NOMO-1 (cell line): ENCODE results near the gene SENP7.
"Not testable (repeated sequence)": the region's sequence is repeated elsewhere in the genome, so short reads cannot be mapped to it uniquely, and the experiment has no call there.

ENCODE experiments used
- DNase-seq, 2 experiments: peaks; one replicate each; lab custom pipeline; 2025; ENCODE audit not compliant: unreplicated experiment in 2 of 2; lab: John Stamatoyannopoulos, UW

The SENP7 gene

GRCh38 chr3:101512646-101513418 is at the start of gene SENP7:
TSS of gene SENP7 (minus strand) at chr3:101513212. CDS start at chr3:101513130, 82 bp downstream.
- DNase-seq: peak; percentile 73 to 81

GRCh38 chr3:101561630-101562328 is 48.8 kb upstream of the SENP7 start, which contains the start of gene TRMT10C:
TSS of gene TRMT10C (plus strand) at chr3:101561868. CDS start at chr3:101564782, 2,914 bp downstream.
- DNase-seq: peak; percentile 87 to 90

GRCh38 chr3:101556064-101556463 is 43.1 kb upstream of the SENP7 start:
- DNase-seq: no peak

GRCh38 chr3:101553381-101553780 is 40.4 kb upstream of the SENP7 start:
- not testable (repeated sequence) for DNase-seq

GRCh38 chr3:101551359-101552081 is 38.5 kb upstream of the SENP7 start:
- not testable (repeated sequence) for DNase-seq

GRCh38 chr3:101549473-101549872 is 36.5 kb upstream of the SENP7 start:
- DNase-seq: no peak

- no peak for DNase-seq
These were observed 35.6 kb upstream of the SENP7 start for GRCh38 chr3:101548527-101549105.

- no peak for DNase-seq
These were observed 31.3 kb upstream of the SENP7 start for GRCh38 chr3:101544161-101544850.

GRCh38 chr3:101542957-101543356 is 29.9 kb upstream of the SENP7 start:
- peak in 1 of 2 experiments; percentile 18 for DNase-seq

GRCh38 chr3:101536955-101537354 is 23.9 kb upstream of the SENP7 start:
- DNase-seq: not testable (repeated sequence)

- DNase-seq: no peak
These were observed 23.3 kb upstream of the SENP7 start for GRCh38 chr3:101536266-101536665.

GRCh38 chr3:101535221-101535620 is 22.2 kb upstream of the SENP7 start:
- DNase-seq: no peak

- no peak for DNase-seq
These were observed 20.6 kb upstream of the SENP7 start for GRCh38 chr3:101533603-101533968.

GRCh38 chr3:101532783-101533602 is 20.0 kb upstream of the SENP7 start:
- no peak for DNase-seq

- no peak for DNase-seq
These were observed 18.6 kb upstream of the SENP7 start for GRCh38 chr3:101531473-101532086.

- DNase-seq: no peak
These were observed 17.7 kb upstream of the SENP7 start for GRCh38 chr3:101530686-101531047.

- DNase-seq: no peak
These were observed 17.0 kb upstream of the SENP7 start for GRCh38 chr3:101529816-101530685.

- no peak for DNase-seq
These were observed 14.9 kb upstream of the SENP7 start for GRCh38 chr3:101527906-101528305.
